ENCODE results near the gene BRD7. TPM values are rescaled to one million over a fixed set of nuclear protein-coding genes. Genes with fewer than 3 reads are reported as not detected.

BRD7 gene
- total RNA-seq, 1 experiment from 2014 or later = 122 TPM

- no peak for ATAC-seq
- CTCF ChIA-PET = interaction anchor here (0.7 kb wide), 1 partner anchor 103 kb away, joined by 3 read pairs; no protein-coding TSS in a partner anchor
- H3K27ac Mint-ChIP-seq = peak overlapping the region; percentile 42
Observed at GRCh38 chr16:50313596-50314478, 55.0 kb downstream of the BRD7 start.

More at GRCh38 chr16:50313596-50314478, 55.0 kb downstream of the BRD7 start:
- POLR2A ChIA-PET = no interaction called here
- H3K36me3 Mint-ChIP-seq = peaks cover 26% of the 10 kb centered on the region
- H3K27me3 Mint-ChIP-seq (ENCODE audit: low read depth) = no peaks in the 10 kb centered on the region
- no peak for TF ChIP-seq PRDM15 (CRISPR knock-in tag; IDR thresholded peaks at IDR 0.05)
- no peak for TF ChIP-seq TP53 (CRISPR knock-in tag; IDR thresholded peaks at IDR 0.05)
- no peak for TF ChIP-seq MXD4 (CRISPR knock-in tag; IDR thresholded peaks at IDR 0.05; ENCODE audit: borderline replicate concordance)
- no peak for TF ChIP-seq GRHL2 (CRISPR knock-in tag; IDR thresholded peaks at IDR 0.05; ENCODE audit: insufficient replicate concordance, severe bottlenecking)
- TF ChIP-seq SMAD4 (CRISPR knock-in tag; IDR thresholded peaks at IDR 0.05) = no peak
- TF ChIP-seq ZNF423 (CRISPR knock-in tag; IDR thresholded peaks at IDR 0.05) = no peak
- no peak for TF ChIP-seq ZNF219 (CRISPR knock-in tag; IDR thresholded peaks at IDR 0.05; ENCODE audit: borderline replicate concordance)
- no peak for TF ChIP-seq NFYB (CRISPR knock-in tag; conservative IDR thresholded peaks at IDR 0.05; ENCODE audit: low read depth)
- TF ChIP-seq, protein P1, sequence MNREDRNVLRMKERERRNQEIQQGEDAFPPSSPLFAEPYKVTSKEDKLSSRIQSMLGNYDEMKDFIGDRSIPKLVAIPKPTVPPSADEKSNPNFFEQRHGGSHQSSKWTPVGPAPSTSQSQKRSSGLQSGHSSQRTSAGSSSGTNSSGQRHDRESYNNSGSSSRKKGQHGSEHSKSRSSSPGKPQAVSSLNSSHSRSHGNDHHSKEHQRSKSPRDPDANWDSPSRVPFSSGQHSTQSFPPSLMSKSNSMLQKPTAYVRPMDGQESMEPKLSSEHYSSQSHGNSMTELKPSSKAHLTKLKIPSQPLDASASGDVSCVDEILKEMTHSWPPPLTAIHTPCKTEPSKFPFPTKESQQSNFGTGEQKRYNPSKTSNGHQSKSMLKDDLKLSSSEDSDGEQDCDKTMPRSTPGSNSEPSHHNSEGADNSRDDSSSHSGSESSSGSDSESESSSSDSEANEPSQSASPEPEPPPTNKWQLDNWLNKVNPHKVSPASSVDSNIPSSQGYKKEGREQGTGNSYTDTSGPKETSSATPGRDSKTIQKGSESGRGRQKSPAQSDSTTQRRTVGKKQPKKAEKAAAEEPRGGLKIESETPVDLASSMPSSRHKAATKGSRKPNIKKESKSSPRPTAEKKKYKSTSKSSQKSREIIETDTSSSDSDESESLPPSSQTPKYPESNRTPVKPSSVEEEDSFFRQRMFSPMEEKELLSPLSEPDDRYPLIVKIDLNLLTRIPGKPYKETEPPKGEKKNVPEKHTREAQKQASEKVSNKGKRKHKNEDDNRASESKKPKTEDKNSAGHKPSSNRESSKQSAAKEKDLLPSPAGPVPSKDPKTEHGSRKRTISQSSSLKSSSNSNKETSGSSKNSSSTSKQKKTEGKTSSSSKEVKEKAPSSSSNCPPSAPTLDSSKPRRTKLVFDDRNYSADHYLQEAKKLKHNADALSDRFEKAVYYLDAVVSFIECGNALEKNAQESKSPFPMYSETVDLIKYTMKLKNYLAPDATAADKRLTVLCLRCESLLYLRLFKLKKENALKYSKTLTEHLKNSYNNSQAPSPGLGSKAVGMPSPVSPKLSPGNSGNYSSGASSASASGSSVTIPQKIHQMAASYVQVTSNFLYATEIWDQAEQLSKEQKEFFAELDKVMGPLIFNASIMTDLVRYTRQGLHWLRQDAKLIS (CRISPR knock-in tag; IDR thresholded peaks at IDR 0.05; ENCODE audit: borderline replicate concordance) = no peak
- TF ChIP-seq GTF2I (CRISPR knock-in tag; conservative IDR thresholded peaks at IDR 0.05) = no peak
- TF ChIP-seq, protein P2, sequence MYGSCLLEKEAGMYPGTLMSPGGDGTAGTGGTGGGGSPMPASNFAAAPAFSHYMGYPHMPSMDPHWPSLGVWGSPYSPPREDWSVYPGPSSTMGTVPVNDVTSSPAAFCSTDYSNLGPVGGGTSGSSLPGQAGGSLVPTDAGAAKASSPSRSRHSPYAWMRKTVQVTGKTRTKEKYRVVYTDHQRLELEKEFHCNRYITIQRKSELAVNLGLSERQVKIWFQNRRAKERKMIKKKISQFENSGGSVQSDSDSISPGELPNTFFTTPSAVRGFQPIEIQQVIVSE (CRISPR knock-in tag; IDR thresholded peaks at IDR 0.05; ENCODE audit: borderline replicate concordance) = no peak
- TF ChIP-seq E2F1 (CRISPR knock-in tag; IDR thresholded peaks at IDR 0.05) = no peak
- TF ChIP-seq SMAD3 (CRISPR knock-in tag; IDR thresholded peaks at IDR 0.05; ENCODE audit: borderline replicate concordance) = no peak
- no peak for TF ChIP-seq HMGXB4 (CRISPR knock-in tag; IDR thresholded peaks at IDR 0.05)
- no peak for TF ChIP-seq FOXP1 (CRISPR knock-in tag; IDR thresholded peaks at IDR 0.05; ENCODE audit: borderline replicate concordance)
- TF ChIP-seq CREM (CRISPR knock-in tag; IDR thresholded peaks at IDR 0.05) = no peak
- TF ChIP-seq GABPB1 (CRISPR knock-in tag; IDR thresholded peaks at IDR 0.05) = no peak
- no peak for TF ChIP-seq ELF4 (CRISPR knock-in tag; IDR thresholded peaks at IDR 0.05; ENCODE audit: low read depth)
- H3K9me3 Mint-ChIP-seq = no peaks in the 10 kb centered on the region
- no peak overlapping the region for H3K4me3 Mint-ChIP-seq
- no peaks in the 10 kb centered on the region for H3K4me1 Mint-ChIP-seq
- DNase-seq (ENCODE audit: low spot score) = no peak
